IMR-90 (cell line): ENCODE measurements around the gene FHAD1. TPM values are rescaled to one million over a fixed set of nuclear protein-coding genes. Genes with fewer than 3 reads are reported as not detected.

Experiments
- ATAC-seq: fragments of 200-7000 bp; cut with Tn5 transposase; 2 replicates; pipeline ENCODE4 v1.9.1; 2020; ENCODE audit warnings: low read depth, mild to moderate bottlenecking, moderate library complexity
- BruUV-seq: library from RNA; stranded (reverse); fragments of 400-500 nt; replicated peaks from 2 replicates; lab custom pipeline; 2021; lab: Mats Ljungman, UMichigan
- CTCF ChIA-PET: fragments of 300-600 bp; formaldehyde crosslinking; extraction: SDS; loops from one replicate; lab custom pipeline; 2021; ENCODE audit warnings: antibody characterized with exemption; lab: Yijun Ruan, JAX
- POLR2A ChIA-PET: fragments of 300-600 bp; sonication (Branson Sonifier 250); formaldehyde crosslinking; loops from one replicate; lab custom pipeline; 2022; ENCODE audit warnings: antibody characterized with exemption; ENCODE audit not compliant: unreplicated experiment; lab: Charles Lee
- DNase-seq: peaks from one replicate; pipeline ENCODE4 v3.0.0; 2013
- H2AFZ ChIP-seq: replicated peaks from 2 replicates; pipeline ENCODE3; 2013; ENCODE audit warnings: low read length, mild to moderate bottlenecking; ENCODE audit not compliant: poor library complexity
- H2AK5ac ChIP-seq: 2 replicates; pipeline ENCODE4 v1.6.1; 2013; ENCODE audit warnings: low read depth, low read length, inconsistent platforms
- H2AK9ac ChIP-seq: replicated peaks from 2 replicates; pipeline ENCODE3; 2013; ENCODE audit warnings: mild to moderate bottlenecking, low read depth, low read length, moderate library complexity; ENCODE audit not compliant: poor library complexity
- H2BK120ac ChIP-seq: 2 replicates; pipeline ENCODE4 v1.6.1; 2013; ENCODE audit warnings: low read depth, low read length, inconsistent platforms
- H2BK15ac ChIP-seq: 3 replicates; pipeline ENCODE4 v1.6.1; 2013; ENCODE audit warnings: low read depth, low read length, inconsistent platforms
- H2BK20ac ChIP-seq: 2 replicates; pipeline ENCODE4 v1.6.1; 2013; ENCODE audit warnings: low read depth, mild to moderate bottlenecking, inconsistent platforms, low read length, moderate library complexity
- H2BK5ac ChIP-seq: 2 replicates; pipeline ENCODE4 v1.6.1; 2013; ENCODE audit warnings: mild to moderate bottlenecking, low read depth, low read length, inconsistent platforms; ENCODE audit not compliant: poor library complexity, severe bottlenecking
- H3K14ac ChIP-seq: replicated peaks from 2 replicates; pipeline ENCODE4 v1.6.1; 2013; ENCODE audit warnings: low read depth, low read length, inconsistent platforms
- H3K18ac ChIP-seq: 2 replicates; pipeline ENCODE4 v1.6.1; 2013; ENCODE audit warnings: low read depth, low read length, control low read depth
- H3K23ac ChIP-seq: 2 replicates; pipeline ENCODE4 v1.6.1; 2013; ENCODE audit warnings: low read depth, low read length, inconsistent platforms
- H3K27ac ChIP-seq: 2 replicates; pipeline ENCODE4 v1.5.1; 2013; ENCODE audit warnings: mild to moderate bottlenecking, control low read depth, low read length; ENCODE audit not compliant: insufficient read depth
- H3K27me3 ChIP-seq: 2 replicates; pipeline ENCODE4 v1.6.1; 2013; ENCODE audit warnings: low read length; ENCODE audit not compliant: control insufficient read depth, insufficient read depth
- H3K36me3 ChIP-seq: 2 replicates; pipeline ENCODE4 v1.6.1; 2013; ENCODE audit warnings: low read length, mixed read lengths; ENCODE audit not compliant: control insufficient read depth, insufficient read depth
- H3K4ac ChIP-seq: 2 replicates; pipeline ENCODE4 v1.6.1; 2013; ENCODE audit warnings: low read depth, low read length, inconsistent platforms
- H3K4me1 ChIP-seq: 2 replicates; pipeline ENCODE4 v1.6.1; 2013; ENCODE audit warnings: low read length, mixed read lengths; ENCODE audit not compliant: control insufficient read depth, insufficient read depth
- H3K4me2 ChIP-seq: 2 replicates; pipeline ENCODE4 v1.6.1; 2013; ENCODE audit warnings: low read depth, mild to moderate bottlenecking, control low read depth, low read length, moderate library complexity
- H3K4me3 ChIP-seq: 2 replicates; pipeline ENCODE4 v1.5.1; 2013; ENCODE audit warnings: low read depth, mild to moderate bottlenecking, control low read depth, low read length, moderate library complexity; ENCODE audit not compliant: insufficient read depth
- H3K56ac ChIP-seq: 2 replicates; pipeline ENCODE4 v1.6.1; 2013; ENCODE audit warnings: low read length, inconsistent platforms; ENCODE audit not compliant: insufficient read depth; ENCODE audit errors: extremely low read depth
- H3K79me1 ChIP-seq, 2 experiments: 2 replicates each; pipeline ENCODE4 v1.6.1; 2013; ENCODE audit warnings: low read length in 2 of 2, inconsistent platforms in 1 of 2, low read depth in 1 of 2
- H3K9ac ChIP-seq: 2 replicates; pipeline ENCODE4 v1.6.1; 2013; ENCODE audit warnings: low read depth, low read length, control low read depth
- H3K9me1 ChIP-seq: 2 replicates; pipeline ENCODE4 v1.6.1; 2013; ENCODE audit warnings: low read length, inconsistent platforms; ENCODE audit not compliant: insufficient read depth
- H3K9me3 ChIP-seq: 2 replicates; pipeline ENCODE4 v1.6.1; 2013; ENCODE audit warnings: low read length; ENCODE audit not compliant: control insufficient read depth, insufficient read depth
- H4K20me1 ChIP-seq: 2 replicates; pipeline ENCODE4 v1.6.1; 2013; ENCODE audit warnings: low read length, inconsistent platforms; ENCODE audit not compliant: insufficient read depth
- H4K5ac ChIP-seq: 2 replicates; pipeline ENCODE4 v1.6.1; 2013; ENCODE audit warnings: mild to moderate bottlenecking, low read depth, low read length, control low read depth
- H4K8ac ChIP-seq, 2 experiments: 2 replicates each; pipeline ENCODE4 v1.6.1; 2013; ENCODE audit warnings: low read depth in 2 of 2, low read length in 2 of 2, control low read depth in 1 of 2, inconsistent platforms in 1 of 2
- H4K91ac ChIP-seq: 2 replicates; pipeline ENCODE4 v1.6.1; 2013; ENCODE audit warnings: low read depth, low read length, inconsistent platforms; ENCODE audit not compliant: insufficient read depth
- CHD1 ChIP-seq: IDR thresholded peaks from 2 replicates; pipeline ENCODE4 v1.6.1; 2012; ENCODE audit warnings: low read depth, low read length, improper control_type of control experiment
- POLR2A ChIP-seq: IDR thresholded peaks from 2 replicates; pipeline ENCODE4 v1.6.1; 2012; ENCODE audit warnings: mild to moderate bottlenecking, low read depth, low read length
- SMC3 ChIP-seq: fragments of 150-350 bp; IDR thresholded peaks from 2 replicates; pipeline ENCODE4 v1.6.1; 2016; ENCODE audit warnings: low read depth, mild to moderate bottlenecking, antibody characterized with exemption, low read length, moderate library complexity
- WGBS, 2 experiments: methylation state at CpG; one replicate each; pipeline versions ENCODE4 v1.1.5 to v1.1.7; 2013; ENCODE audit warnings: missing lambda C conversion rate in 2 of 2; ENCODE audit not compliant: insufficient read length in 1 of 2; ENCODE audit errors: extremely low coverage in 2 of 2; 5-methylcytosine and 5-hydroxymethylcytosine counted together
- dilution Hi-C: fragments of 300-500 bp; cut with HindIII; formaldehyde crosslinking; loops from one replicate; pipeline ENCODE4 v1.14.3; 2018; ENCODE audit warnings: low sequenced_read_pairs; ENCODE audit not compliant: unreplicated experiment
- in situ Hi-C: fragments of 300-500 bp; cut with MboI; formaldehyde crosslinking; loops from 3 replicates; pipeline ENCODE4 v1.14.3; 2019; ENCODE audit warnings: low sequenced_read_pairs, inconsistent platforms, mixed read lengths
- intact Hi-C: fragments of 100-400 bp; cut with micrococcal nuclease; formaldehyde crosslinking; loops from 2 replicates; pipeline ENCODE4 v1.10.0; 2022
- polyA plus RNA-seq, 3 experiments: library from polyadenylated mRNA; depleted of rRNA; stranded (reverse); fragments of >200 nt; gene quantifications; 2 replicates each; pipeline ENCODE4 v1.2.3, GENCODE V29; 2012; ENCODE audit warnings: low replicate concordance in 1 of 3
- total RNA-seq: library from RNA; depleted of rRNA; stranded (reverse); fragments of >200 nt; gene quantifications from 2 replicates; pipeline ENCODE4 v1.2.3, GENCODE V29; 2012
- TF ChIP-seq, protein P1 (sequence below): fragments of 150-350 bp; IDR thresholded peaks from 2 replicates; pipeline ENCODE4 v1.6.1; 2017; ENCODE audit warnings: mild to moderate bottlenecking, antibody characterized with exemption, low read length, low read depth

Gene FHAD1
- total and polyA plus RNA-seq, 2 of the 4 experiments (the other 2 are of a cell fraction), result not detected

GRCh38 chr1:15245593-15246360, 1.2 kb upstream of the FHAD1 start:
- Histone ChIP-seq H2AK9ac (no peak overlapping the region), H2BK5ac (no peak overlapping the region), H2AFZ (no peak overlapping the region), H3K4me2 (no peak overlapping the region), H4K91ac (no peak overlapping the region), H2BK15ac (no peak overlapping the region), H2BK120ac (no peak overlapping the region), H3K4me1 (peaks cover 8% of the 10 kb centered on the region; the same call in 1 of the 2 replicates), H3K9me3 (no peaks in the 10 kb centered on the region), H3K79me1 (no peaks in the 10 kb centered on the region), H4K5ac (no peak overlapping the region; the same call in 1 of the 2 replicates), H3K18ac (no peak overlapping the region; the same call in 1 of the 2 replicates), H3K27me3 (peaks cover 17% of the 10 kb centered on the region), H3K27ac (peak overlapping the region; percentile 63; the same call in 1 of the 2 replicates), H3K9ac (no peak overlapping the region), H3K14ac (no peak overlapping the region), H3K4ac (no peak overlapping the region), H3K56ac (no peak overlapping the region), H4K8ac (no peak overlapping the region), H3K9me1 (no peaks in the 10 kb centered on the region), H2AK5ac (no peak overlapping the region), H3K36me3 (no peaks in the 10 kb centered on the region), H2BK20ac (no peak overlapping the region), H3K23ac (no peak overlapping the region), H3K4me3 (no peak overlapping the region), H4K20me1 (no peaks in the 10 kb centered on the region)
- POLR2A ChIA-PET, result no interaction called here
- no peak for TF ChIP-seq POLR2A
- TF ChIP-seq, protein P1, sequence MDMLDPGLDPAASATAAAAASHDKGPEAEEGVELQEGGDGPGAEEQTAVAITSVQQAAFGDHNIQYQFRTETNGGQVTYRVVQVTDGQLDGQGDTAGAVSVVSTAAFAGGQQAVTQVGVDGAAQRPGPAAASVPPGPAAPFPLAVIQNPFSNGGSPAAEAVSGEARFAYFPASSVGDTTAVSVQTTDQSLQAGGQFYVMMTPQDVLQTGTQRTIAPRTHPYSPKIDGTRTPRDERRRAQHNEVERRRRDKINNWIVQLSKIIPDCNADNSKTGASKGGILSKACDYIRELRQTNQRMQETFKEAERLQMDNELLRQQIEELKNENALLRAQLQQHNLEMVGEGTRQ, result no peak
- no peak for TF ChIP-seq SMC3
- no peak for TF ChIP-seq CHD1
- 14% methylated on average over 1 of the region's 11 CpGs; no CpG with 5 or more reads in 1 of the 2 experiments for WGBS, 2 experiments
- DNase-seq, result peak; percentile 44
- peak; percentile 25 for ATAC-seq
- intact Hi-C loops, result loop anchor here (5.0 kb wide), 1 partner anchor 33 kb away; no protein-coding TSS in a partner anchor
- dilution Hi-C loops, result no loop called here
- CTCF ChIA-PET, result no interaction called here
- in situ Hi-C loops, result no loop called here
- no TSS peak for BruUV-seq
